PC-3 (cell line): ENCODE results near the gene OTOF. TPM values are rescaled to one million over a fixed set of nuclear protein-coding genes. Genes with fewer than 3 reads are reported as not detected.

Experiments used
- ATAC-seq: fragments of 200-7000 bp; cut with Tn5 transposase; 2 replicates; pipeline ENCODE4 v1.9.1; 2020; ENCODE audit warnings: mild to moderate bottlenecking, moderate library complexity
- BruUV-seq: library from RNA; stranded (reverse); fragments of 400-500 nt; replicated peaks from 2 replicates; lab custom pipeline; 2021; lab: Mats Ljungman, UMichigan
- CTCF ChIA-PET: fragments of 300-600 bp; sonication (Branson Sonifier 250); formaldehyde crosslinking; loops from one replicate; lab custom pipeline; 2022; ENCODE audit warnings: antibody characterized with exemption; lab: Charles Lee
- POLR2A ChIA-PET: fragments of 300-600 bp; sonication (Branson Sonifier 250); formaldehyde crosslinking; loops from one replicate; lab custom pipeline; 2022; ENCODE audit warnings: antibody characterized with exemption; ENCODE audit not compliant: unreplicated experiment; lab: Charles Lee
- DNase-seq: peaks from one replicate; pipeline ENCODE4 v3.0.0-alpha.2; 2015
- H2AFZ ChIP-seq: fragments of 300-600 bp; sonication (generic); 2 replicates; pipeline ENCODE4 v1.6.0; 2016; ENCODE audit warnings: antibody characterized with exemption, low read length
- H3F3A ChIP-seq: fragments of 300-600 bp; sonication (generic); one replicate; pipeline ENCODE4 v1.6.0; 2017; ENCODE audit warnings: antibody characterized with exemption, low read length, control low read depth, mild to moderate bottlenecking; ENCODE audit not compliant: unreplicated experiment
- H3K27ac ChIP-seq: fragments of 300-600 bp; sonication (generic); 2 replicates; pipeline ENCODE4 v1.5.1; 2016; ENCODE audit warnings: mild to moderate bottlenecking, low read length
- H3K27me3 ChIP-seq: fragments of 300-600 bp; sonication (generic); 2 replicates; pipeline ENCODE4 v1.6.1; 2016; ENCODE audit warnings: low read length, mixed read lengths
- H3K36me3 ChIP-seq: fragments of 300-600 bp; sonication (generic); 2 replicates; pipeline ENCODE4 v1.6.1; 2016; ENCODE audit warnings: low read depth, mixed run types, low read length, mixed read lengths
- H3K4me1 ChIP-seq: fragments of 300-600 bp; sonication (generic); 2 replicates; pipeline ENCODE4 v1.5.1; 2016; ENCODE audit warnings: low read length; ENCODE audit not compliant: insufficient read depth
- H3K4me2 ChIP-seq: fragments of 300-600 bp; sonication (generic); 2 replicates; pipeline ENCODE4 v1.6.0; 2016; ENCODE audit warnings: low read length
- H3K4me3 ChIP-seq: fragments of 300-600 bp; sonication (generic); 2 replicates; pipeline ENCODE4 v1.5.1; 2016; ENCODE audit warnings: mild to moderate bottlenecking, low read length, mixed read lengths
- H3K79me2 ChIP-seq: fragments of 300-600 bp; sonication (generic); 2 replicates; pipeline ENCODE4 v1.6.1; 2017; ENCODE audit warnings: low read length, mixed read lengths
- H3K9ac ChIP-seq: fragments of 300-600 bp; sonication (generic); 2 replicates; pipeline ENCODE4 v1.6.0; 2016; ENCODE audit warnings: mild to moderate bottlenecking, low read length
- H3K9me2 ChIP-seq: fragments of 300-600 bp; sonication (generic); replicated peaks from 2 replicates; pipeline ENCODE4 v1.6.1; 2016; ENCODE audit warnings: mixed run types, low read length, mixed read lengths
- H3K9me3 ChIP-seq: fragments of 300-600 bp; sonication (generic); 2 replicates; pipeline ENCODE4 v1.6.1; 2016; ENCODE audit warnings: low read length, mixed read lengths
- H4K20me1 ChIP-seq: fragments of 300-600 bp; sonication (generic); 2 replicates; pipeline ENCODE4 v1.6.1; 2016; ENCODE audit warnings: low read length, mixed read lengths
- EZH2 ChIP-seq: fragments of 300-600 bp; sonication (generic); IDR thresholded peaks from one replicate; pipeline ENCODE4 v1.6.1; 2017; ENCODE audit warnings: antibody characterized with exemption, mild to moderate bottlenecking, low read length; ENCODE audit not compliant: unreplicated experiment
- EZH2phosphoT487 ChIP-seq: fragments of 300-600 bp; sonication (generic); IDR thresholded peaks from 2 replicates; pipeline ENCODE4 v1.6.1; 2018; ENCODE audit warnings: mild to moderate bottlenecking, antibody characterized with exemption, low read length, borderline replicate concordance
- intact Hi-C: fragments of 100-400 bp; cut with micrococcal nuclease; formaldehyde crosslinking; loops from 2 replicates; pipeline ENCODE4 v1.9.0; 2023
- total RNA-seq: library from RNA; depleted of rRNA; stranded (reverse); fragments of >200 nt; gene quantifications from 2 replicates; pipeline ENCODE4 v1.2.3, GENCODE V29; 2014
- TF ChIP-seq, protein P1 (sequence below): fragments of 300-600 bp; sonication (generic); conservative IDR thresholded peaks from 2 replicates; pipeline ENCODE4 v1.5.1; 2017; ENCODE audit warnings: antibody characterized with exemption, low read depth, mild to moderate bottlenecking, low read length

The OTOF gene
- total RNA-seq, 1 experiment from 2014 or later: not detected

DNA sequence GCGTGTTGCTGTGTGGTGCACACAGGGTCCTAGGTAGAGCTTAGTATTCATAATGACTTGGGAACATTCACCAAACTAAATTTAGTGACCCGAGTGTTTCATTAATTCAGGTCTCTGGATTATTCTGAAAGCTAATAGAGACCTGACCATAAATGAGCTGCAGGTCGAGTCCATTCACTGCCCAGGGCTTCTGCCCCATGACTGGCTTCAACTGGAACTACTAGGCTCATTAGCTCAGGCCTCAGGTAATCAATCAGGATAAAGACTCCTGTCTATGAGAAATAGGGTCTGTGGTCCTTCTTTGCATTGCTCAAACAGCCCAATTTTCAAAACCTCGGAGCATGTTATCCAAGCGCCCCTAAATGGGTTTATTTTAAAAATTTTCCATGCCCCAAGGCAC, 30.0 kb upstream of the OTOF start:
- Histone ChIP-seq H3K9me3 (no peaks in the 10 kb centered on the region), H3K4me3 (no peak overlapping the region), H3K4me1 (no peaks in the 10 kb centered on the region), H3F3A (no peaks in the 10 kb centered on the region), H4K20me1 (no peaks in the 10 kb centered on the region), H2AFZ (no peak overlapping the region), H3K79me2 (no peaks in the 10 kb centered on the region), H3K9ac (no peak overlapping the region), H3K4me2 (no peak overlapping the region), H3K9me2 (no peaks in the 10 kb centered on the region), H3K27me3 (peaks cover 55% of the 10 kb centered on the region), H3K36me3 (no peaks in the 10 kb centered on the region), H3K27ac (no peak overlapping the region)
- intact Hi-C loops: no loop called here
- DNase-seq (no peak), ATAC-seq (no peak)
- TF ChIP-seq EZH2phosphoT487: no peak
- no peak for TF ChIP-seq EZH2
- TF ChIP-seq, protein P1, sequence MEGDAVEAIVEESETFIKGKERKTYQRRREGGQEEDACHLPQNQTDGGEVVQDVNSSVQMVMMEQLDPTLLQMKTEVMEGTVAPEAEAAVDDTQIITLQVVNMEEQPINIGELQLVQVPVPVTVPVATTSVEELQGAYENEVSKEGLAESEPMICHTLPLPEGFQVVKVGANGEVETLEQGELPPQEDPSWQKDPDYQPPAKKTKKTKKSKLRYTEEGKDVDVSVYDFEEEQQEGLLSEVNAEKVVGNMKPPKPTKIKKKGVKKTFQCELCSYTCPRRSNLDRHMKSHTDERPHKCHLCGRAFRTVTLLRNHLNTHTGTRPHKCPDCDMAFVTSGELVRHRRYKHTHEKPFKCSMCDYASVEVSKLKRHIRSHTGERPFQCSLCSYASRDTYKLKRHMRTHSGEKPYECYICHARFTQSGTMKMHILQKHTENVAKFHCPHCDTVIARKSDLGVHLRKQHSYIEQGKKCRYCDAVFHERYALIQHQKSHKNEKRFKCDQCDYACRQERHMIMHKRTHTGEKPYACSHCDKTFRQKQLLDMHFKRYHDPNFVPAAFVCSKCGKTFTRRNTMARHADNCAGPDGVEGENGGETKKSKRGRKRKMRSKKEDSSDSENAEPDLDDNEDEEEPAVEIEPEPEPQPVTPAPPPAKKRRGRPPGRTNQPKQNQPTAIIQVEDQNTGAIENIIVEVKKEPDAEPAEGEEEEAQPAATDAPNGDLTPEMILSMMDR: no peak
- ChIA-PET CTCF (no interaction called here), POLR2A (interaction anchor here (0.7 kb wide), 1 partner anchor 34 kb away, joined by 5 read pairs; no protein-coding TSS in a partner anchor)
- no TSS peak for BruUV-seq

DNA sequence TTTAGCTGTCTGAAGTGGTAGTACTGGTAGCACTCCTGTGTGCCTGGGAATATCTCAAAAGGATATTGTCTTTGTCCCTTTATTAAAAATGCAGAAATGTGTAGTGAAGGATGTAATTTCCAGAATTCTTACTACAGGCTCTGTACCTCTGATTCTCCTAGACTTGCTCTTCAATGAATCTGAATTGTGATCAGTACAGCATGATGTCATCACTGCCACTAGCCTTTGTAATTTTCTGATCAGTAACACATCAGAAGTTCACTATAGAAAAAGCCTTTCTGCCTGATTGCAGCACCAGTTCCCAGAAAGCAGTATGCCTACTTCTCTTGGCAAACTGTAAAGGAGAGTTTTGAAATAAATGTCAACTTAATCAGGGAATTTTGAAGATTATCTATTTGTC, 29.2 kb upstream of the OTOF start:
- Histone ChIP-seq H3K79me2 (no peaks in the 10 kb centered on the region), H3K9me2 (no peaks in the 10 kb centered on the region), H4K20me1 (no peaks in the 10 kb centered on the region), H3K9ac (no peak overlapping the region), H3K4me1 (no peaks in the 10 kb centered on the region), H3K36me3 (no peaks in the 10 kb centered on the region), H3K27ac (no peak overlapping the region), H3F3A (no peaks in the 10 kb centered on the region), H2AFZ (no peak overlapping the region), H3K4me2 (no peak overlapping the region), H3K27me3 (peaks cover 46% of the 10 kb centered on the region), H3K9me3 (no peaks in the 10 kb centered on the region), H3K4me3 (no peak overlapping the region)
- intact Hi-C loops: no loop called here
- ChIA-PET POLR2A (no interaction called here), CTCF (no interaction called here)
- BruUV-seq: no TSS peak
- TF ChIP-seq EZH2phosphoT487 (no peak), EZH2 (no peak)
- TF ChIP-seq, protein P1: no peak
- DNase-seq (no peak), ATAC-seq (no peak)

DNA sequence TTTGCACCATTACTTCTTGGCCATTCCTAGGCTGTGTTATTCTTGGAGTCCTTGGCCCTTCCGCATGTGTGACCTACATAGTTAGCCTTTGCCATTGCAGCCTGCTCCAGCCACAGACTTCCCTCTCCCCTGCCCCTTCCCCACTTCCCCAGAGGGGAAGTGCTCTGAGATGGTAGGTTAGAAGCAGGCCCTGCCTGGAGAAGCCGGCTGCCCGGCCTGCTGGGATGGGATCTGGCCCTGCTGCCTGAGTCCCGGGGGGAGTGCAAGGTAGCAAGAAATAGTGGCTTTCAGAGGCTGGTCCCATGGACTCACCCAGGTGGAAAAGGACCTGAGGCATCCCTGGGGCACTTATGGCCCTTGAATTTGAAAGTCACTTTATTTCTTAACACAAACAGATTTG, 28.4 kb upstream of the OTOF start:
- H3K9me2 ChIP-seq: no peaks in the 10 kb centered on the region
- ATAC-seq (no peak), DNase-seq (no peak)
- no peaks in the 10 kb centered on the region for H3F3A ChIP-seq
- H4K20me1 ChIP-seq: no peaks in the 10 kb centered on the region
- TF ChIP-seq EZH2 (no peak), EZH2phosphoT487 (no peak)
- H3K9ac ChIP-seq: no peak overlapping the region
- H3K27me3 ChIP-seq: peaks cover 39% of the 10 kb centered on the region
- no peak overlapping the region for H3K4me3 ChIP-seq
- H3K4me1 ChIP-seq: no peaks in the 10 kb centered on the region
- no peaks in the 10 kb centered on the region for H3K36me3 ChIP-seq
- ChIA-PET CTCF (no interaction called here), POLR2A (no interaction called here)
- H3K9me3 ChIP-seq: no peaks in the 10 kb centered on the region
- H3K79me2 ChIP-seq: no peaks in the 10 kb centered on the region
- no peak overlapping the region for H2AFZ ChIP-seq
- intact Hi-C loops: no loop called here
- no TSS peak for BruUV-seq
- no peak overlapping the region for H3K27ac ChIP-seq
- H3K4me2 ChIP-seq: no peak overlapping the region
